Measurements from ENCODE around the gene NF1.

The NF1 gene

DNA sequence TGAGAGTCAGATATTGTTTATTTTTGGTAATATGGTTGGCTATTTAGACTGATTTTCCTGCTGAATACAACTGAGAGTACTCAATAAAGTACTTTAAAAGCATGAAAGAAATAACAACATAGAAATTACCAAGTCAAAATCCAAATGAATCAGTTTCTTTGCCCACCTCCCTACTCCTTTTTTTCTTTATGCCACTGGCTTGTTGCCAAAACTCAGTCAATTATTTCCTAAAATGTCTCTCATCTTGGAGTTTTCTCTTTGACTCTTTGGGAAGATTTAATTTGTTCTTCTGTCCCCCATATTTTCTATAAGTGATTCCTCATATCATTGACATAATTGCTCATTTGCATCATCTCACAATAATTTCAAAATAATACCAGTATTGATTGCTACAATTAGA lies 204.8 kb downstream of the NF1 start:
- no peaks in the 10 kb centered on the region; the same call in 1 of the 2 replicates for H3K27me3 ChIP-seq (ENCODE audit: insufficient read depth, low read depth)
- no peak overlapping the region for H2AFZ ChIP-seq (ENCODE audit: low read depth)
- no peaks in the 10 kb centered on the region for H3K79me2 ChIP-seq (ENCODE audit: insufficient read depth, low read depth)
- H3K4me2 ChIP-seq: no peak overlapping the region
- H3K9ac ChIP-seq: no peak overlapping the region
- H4K20me1 ChIP-seq (ENCODE audit: insufficient read depth): no peaks in the 10 kb centered on the region
- H3K27ac ChIP-seq: no peak overlapping the region
- no peak overlapping the region for H3K4me3 ChIP-seq (IDR thresholded peaks at IDR 0.05; ENCODE audit: insufficient read depth, low read depth, low read length)
- H3K4me1 ChIP-seq (ENCODE audit: low read depth, poor library complexity, severe bottlenecking): no peaks in the 10 kb centered on the region
- TF ChIP-seq, protein P1, sequence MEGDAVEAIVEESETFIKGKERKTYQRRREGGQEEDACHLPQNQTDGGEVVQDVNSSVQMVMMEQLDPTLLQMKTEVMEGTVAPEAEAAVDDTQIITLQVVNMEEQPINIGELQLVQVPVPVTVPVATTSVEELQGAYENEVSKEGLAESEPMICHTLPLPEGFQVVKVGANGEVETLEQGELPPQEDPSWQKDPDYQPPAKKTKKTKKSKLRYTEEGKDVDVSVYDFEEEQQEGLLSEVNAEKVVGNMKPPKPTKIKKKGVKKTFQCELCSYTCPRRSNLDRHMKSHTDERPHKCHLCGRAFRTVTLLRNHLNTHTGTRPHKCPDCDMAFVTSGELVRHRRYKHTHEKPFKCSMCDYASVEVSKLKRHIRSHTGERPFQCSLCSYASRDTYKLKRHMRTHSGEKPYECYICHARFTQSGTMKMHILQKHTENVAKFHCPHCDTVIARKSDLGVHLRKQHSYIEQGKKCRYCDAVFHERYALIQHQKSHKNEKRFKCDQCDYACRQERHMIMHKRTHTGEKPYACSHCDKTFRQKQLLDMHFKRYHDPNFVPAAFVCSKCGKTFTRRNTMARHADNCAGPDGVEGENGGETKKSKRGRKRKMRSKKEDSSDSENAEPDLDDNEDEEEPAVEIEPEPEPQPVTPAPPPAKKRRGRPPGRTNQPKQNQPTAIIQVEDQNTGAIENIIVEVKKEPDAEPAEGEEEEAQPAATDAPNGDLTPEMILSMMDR (conservative IDR thresholded peaks at IDR 0.05; ENCODE audit: low read depth, low read length): no peak
- H3K36me3 ChIP-seq (ENCODE audit: insufficient read depth): no peaks in the 10 kb centered on the region

DNA sequence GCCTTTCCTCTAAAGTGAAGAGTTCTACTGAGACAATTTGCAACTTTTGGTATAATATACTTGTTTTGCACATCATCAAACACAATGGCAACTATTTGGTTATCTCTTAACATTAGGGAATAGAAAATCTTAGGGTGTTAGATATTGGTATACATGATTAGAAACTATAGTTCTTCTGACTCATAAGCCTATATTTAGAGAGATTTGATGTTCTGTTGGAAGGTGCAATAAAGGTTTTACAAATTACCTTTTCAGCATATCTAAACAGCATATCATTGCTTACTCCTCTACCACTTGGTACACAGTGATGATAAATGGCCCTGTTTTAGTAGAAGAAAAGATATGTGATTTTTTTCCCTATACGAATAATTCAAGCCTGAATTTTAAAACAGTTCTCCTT lies 212.9 kb downstream of the NF1 start:
- H4K20me1 ChIP-seq (ENCODE audit: insufficient read depth): no peaks in the 10 kb centered on the region
- no peaks in the 10 kb centered on the region for H3K27me3 ChIP-seq (ENCODE audit: insufficient read depth, low read depth)
- no peaks in the 10 kb centered on the region for H3K79me2 ChIP-seq (ENCODE audit: insufficient read depth, low read depth)
- H3K27ac ChIP-seq: no peak overlapping the region
- TF ChIP-seq, protein P1 (conservative IDR thresholded peaks at IDR 0.05; ENCODE audit: low read depth, low read length): no peak
- H3K4me3 ChIP-seq (IDR thresholded peaks at IDR 0.05; ENCODE audit: insufficient read depth, low read depth, low read length): no peak overlapping the region
- no peak overlapping the region for H3K9ac ChIP-seq
- no peaks in the 10 kb centered on the region for H3K36me3 ChIP-seq (ENCODE audit: insufficient read depth)
- no peak overlapping the region for H3K4me2 ChIP-seq
- H2AFZ ChIP-seq (ENCODE audit: low read depth): no peak overlapping the region
- H3K4me1 ChIP-seq (ENCODE audit: low read depth, poor library complexity, severe bottlenecking): no peaks in the 10 kb centered on the region

DNA sequence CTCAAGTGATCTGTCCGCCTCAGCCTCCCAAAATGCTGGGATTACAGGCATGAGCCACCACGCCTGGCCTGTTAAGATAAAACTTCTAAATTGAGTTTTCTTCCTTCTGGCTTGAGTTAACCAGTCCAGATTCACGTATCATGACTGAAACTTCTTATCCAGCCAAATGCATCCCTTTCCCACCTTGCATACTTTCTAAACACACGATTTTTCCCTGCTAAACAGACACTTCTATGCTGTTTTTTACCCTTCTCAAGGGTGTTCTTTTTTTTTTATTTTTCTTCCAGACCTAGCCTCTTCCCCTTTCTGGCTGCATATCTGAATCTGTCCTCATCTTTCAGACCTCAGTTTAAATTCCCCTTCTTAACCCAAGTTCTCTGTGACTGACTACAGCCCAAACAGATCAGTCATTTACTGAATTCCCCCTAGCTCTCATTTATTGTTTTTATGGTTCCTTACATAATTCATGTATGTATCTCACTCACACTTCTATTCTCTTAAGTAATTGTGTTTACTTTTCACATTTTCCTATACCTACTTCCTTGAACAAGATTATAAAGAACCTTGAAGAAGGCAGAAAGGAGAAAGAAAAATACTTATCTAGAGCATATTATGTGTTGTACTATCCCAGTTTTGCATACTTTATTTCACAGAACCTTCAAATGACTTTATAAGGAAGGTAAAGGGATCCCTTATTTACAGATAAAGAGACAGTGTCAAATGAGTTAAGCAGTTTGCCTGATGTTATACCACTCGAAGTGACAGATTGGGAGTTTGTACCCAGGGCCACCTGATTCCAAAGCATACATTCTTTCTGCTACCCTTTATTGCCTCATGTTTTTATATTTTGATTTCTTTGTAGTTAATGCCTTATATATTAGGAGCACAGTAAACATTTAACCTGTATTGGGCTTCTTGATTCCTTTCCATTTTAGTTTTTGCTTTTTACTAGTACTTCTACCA lies 213.9 kb downstream of the NF1 start:
- Histone ChIP-seq H3K4me1 (ENCODE audit: low read depth, poor library complexity, severe bottlenecking) (no peaks in the 10 kb centered on the region), H3K27ac (no peak overlapping the region), H3K9ac (no peak overlapping the region), H4K20me1 (ENCODE audit: insufficient read depth) (no peaks in the 10 kb centered on the region), H3K79me2 (ENCODE audit: insufficient read depth, low read depth) (no peaks in the 10 kb centered on the region), H3K27me3 (ENCODE audit: insufficient read depth, low read depth) (no peaks in the 10 kb centered on the region), H3K4me2 (no peak overlapping the region), H3K36me3 (ENCODE audit: insufficient read depth) (no peaks in the 10 kb centered on the region), H3K4me3 (IDR thresholded peaks at IDR 0.05; ENCODE audit: insufficient read depth, low read depth, low read length) (no peak overlapping the region), H2AFZ (ENCODE audit: low read depth) (no peak overlapping the region)
- TF ChIP-seq, protein P1 (conservative IDR thresholded peaks at IDR 0.05; ENCODE audit: low read depth, low read length): no peak

DNA sequence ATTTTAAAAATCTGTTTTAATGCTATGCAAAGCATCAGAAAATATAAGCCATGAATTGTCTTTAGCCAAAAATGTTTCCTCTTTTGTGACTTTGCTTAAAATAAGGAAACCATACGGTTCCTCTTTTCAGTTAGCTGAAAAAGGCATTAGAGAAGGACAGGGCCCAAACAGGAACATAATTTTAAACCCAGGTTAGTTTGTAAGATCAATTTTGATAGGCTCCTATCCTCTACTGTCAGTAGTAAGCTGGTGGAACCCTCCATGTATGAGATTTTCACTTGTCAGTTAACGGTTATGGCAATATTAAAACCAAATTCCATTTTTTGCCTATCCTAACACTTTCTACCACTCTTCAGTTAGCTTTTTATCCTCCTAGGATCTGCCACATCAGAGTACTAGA lies 214.8 kb downstream of the NF1 start:
- Histone ChIP-seq H3K4me1 (ENCODE audit: low read depth, poor library complexity, severe bottlenecking) (no peaks in the 10 kb centered on the region), H4K20me1 (ENCODE audit: insufficient read depth) (no peaks in the 10 kb centered on the region), H3K27me3 (ENCODE audit: insufficient read depth, low read depth) (no peaks in the 10 kb centered on the region), H3K4me2 (no peak overlapping the region), H3K27ac (no peak overlapping the region), H3K36me3 (ENCODE audit: insufficient read depth) (no peaks in the 10 kb centered on the region), H3K79me2 (ENCODE audit: insufficient read depth, low read depth) (no peaks in the 10 kb centered on the region), H3K9ac (no peak overlapping the region), H3K4me3 (IDR thresholded peaks at IDR 0.05; ENCODE audit: insufficient read depth, low read depth, low read length) (no peak overlapping the region), H2AFZ (ENCODE audit: low read depth) (no peak overlapping the region)
- TF ChIP-seq, protein P1 (conservative IDR thresholded peaks at IDR 0.05; ENCODE audit: low read depth, low read length): no peak
